ENCODE results near the gene TMEM94.

Gene TMEM94

DNA sequence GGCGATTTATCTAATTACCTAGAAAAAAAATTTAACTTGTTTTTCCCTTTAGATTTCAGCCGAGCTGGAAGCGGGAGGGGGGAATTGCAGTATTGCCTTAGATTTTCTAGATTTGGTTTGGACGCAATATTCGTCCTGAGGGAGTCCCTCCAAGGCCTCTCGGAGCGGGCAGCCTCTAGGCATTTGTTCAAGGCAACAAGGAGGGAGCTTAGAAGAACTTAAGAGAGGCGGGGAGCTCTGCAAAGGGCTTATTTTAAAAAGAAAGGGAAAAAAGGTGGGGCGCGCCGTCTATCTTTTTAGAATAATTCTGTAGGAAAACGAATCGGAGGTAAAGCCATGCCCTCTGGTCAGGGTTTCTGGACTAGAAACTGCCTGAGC, 407 bp upstream of the TMEM94 start:
- Histone ChIP-seq H3K9me3 (ENCODE audit: low read length) (no peaks in the 10 kb centered on the region), H2AFZ (ENCODE audit: low read depth, low read length) (peak overlapping the region; percentile 80), H3K27me3 (ENCODE audit: insufficient read depth, low read length) (no peaks in the 10 kb centered on the region), H3K36me3 (ENCODE audit: insufficient read depth, low read length) (no peaks in the 10 kb centered on the region), H3K4me3 (ENCODE audit: low read length) (peak overlapping the region; percentile 86), H3K4me1 (ENCODE audit: insufficient read depth, low read length) (peaks cover 13% of the 10 kb centered on the region)

DNA sequence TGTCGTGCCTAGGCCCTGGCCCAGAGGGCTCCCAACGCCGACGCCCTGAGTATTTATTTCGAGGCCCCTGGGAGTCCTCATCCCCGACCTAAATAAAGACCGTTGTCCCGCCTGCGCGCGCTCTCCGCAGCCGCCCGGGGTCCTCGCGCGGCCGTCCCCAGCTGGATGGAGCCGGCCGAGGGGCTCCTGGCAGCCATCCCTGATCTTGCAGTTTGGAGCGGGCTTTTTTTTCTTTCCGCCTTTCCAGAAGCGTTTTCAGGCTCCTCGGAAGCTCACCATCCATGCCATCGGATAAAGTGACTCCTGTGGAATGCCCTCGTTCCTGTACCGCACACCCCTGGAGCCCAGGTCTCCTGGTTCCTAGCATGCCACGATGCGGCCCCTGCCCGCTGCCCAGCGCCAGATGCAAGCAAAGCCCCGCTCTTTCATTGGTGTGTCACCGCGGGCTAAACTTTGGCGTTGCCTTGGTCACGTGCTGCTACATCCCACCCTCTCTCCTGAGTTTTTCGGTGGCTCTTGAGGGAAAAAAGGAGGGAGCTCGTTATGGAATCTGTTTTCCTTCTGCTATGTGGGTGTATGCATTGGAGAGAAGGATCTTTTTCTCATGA, 716 bp downstream of the TMEM94 start:
- H3K4me3 ChIP-seq (ENCODE audit: low read length) = peak overlapping the region; percentile 86
- no peaks in the 10 kb centered on the region for H3K9me3 ChIP-seq (ENCODE audit: low read length)

DNA sequence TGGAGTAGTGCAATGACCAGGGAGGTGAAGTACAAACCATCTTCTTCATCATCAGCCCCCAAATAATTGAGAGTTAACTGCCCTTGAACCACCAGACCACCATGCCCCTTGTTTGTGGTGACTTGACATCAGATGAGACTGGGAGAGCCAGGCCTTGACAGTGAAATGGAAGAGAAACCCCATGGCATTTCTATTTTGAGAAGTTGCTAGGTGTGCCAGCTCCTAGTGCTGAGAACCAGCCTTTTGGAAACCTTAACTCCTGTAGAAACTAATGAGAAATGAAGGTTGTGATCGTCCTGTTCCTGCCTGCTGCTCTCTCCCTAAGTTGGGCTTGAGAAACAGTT, 2.8 kb downstream of the TMEM94 start:
- Histone ChIP-seq H2AFZ (ENCODE audit: low read depth, low read length) (no peak overlapping the region), H3K36me3 (ENCODE audit: insufficient read depth, low read length) (peaks cover 2% of the 10 kb centered on the region), H3K27me3 (ENCODE audit: insufficient read depth, low read length) (no peaks in the 10 kb centered on the region), H3K9me3 (ENCODE audit: low read length) (no peaks in the 10 kb centered on the region), H3K4me3 (ENCODE audit: low read length) (no peak overlapping the region), H3K4me1 (ENCODE audit: insufficient read depth, low read length) (peaks cover 13% of the 10 kb centered on the region)

More for the DNA sequence above, 716 bp downstream of the TMEM94 start:
- H3K4me1 ChIP-seq (ENCODE audit: insufficient read depth, low read length) = peaks cover 13% of the 10 kb centered on the region
- H2AFZ ChIP-seq (ENCODE audit: low read depth, low read length) = peak overlapping the region; percentile 6
- no peaks in the 10 kb centered on the region for H3K36me3 ChIP-seq (ENCODE audit: insufficient read depth, low read length)
- no peaks in the 10 kb centered on the region for H3K27me3 ChIP-seq (ENCODE audit: insufficient read depth, low read length)

DNA sequence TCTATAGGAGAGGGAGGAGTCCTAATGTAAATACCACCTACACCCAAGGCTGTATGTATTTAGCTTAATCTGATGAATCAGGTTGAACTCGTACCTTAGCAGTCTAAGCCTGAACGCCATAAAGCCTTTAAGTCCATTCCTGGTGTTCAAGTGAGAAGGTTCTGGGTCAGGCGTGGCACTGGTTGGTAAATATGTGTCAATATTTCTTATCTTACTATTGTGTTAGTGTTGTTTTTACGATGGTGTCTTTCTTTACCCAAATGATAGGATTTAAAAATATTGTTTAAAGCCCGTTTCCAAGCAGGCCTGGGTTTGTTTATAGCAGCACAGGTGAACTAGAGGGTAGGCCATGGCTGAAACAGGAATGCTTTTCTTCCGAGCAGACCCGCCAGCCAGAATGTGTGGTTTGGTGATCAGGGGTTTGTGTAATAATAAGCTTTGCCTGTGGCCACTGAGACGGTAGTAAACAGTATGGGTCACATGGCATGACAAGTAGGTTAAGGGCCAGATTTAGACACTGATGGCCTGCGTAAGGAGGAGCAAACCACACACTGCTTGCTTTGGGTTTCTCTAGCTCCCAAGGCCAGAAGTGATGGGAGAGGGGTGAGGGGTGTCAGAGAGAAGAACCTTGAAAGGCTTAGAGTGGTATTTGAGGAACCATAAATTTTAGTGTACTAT, 3.3 kb downstream of the TMEM94 start:
- Histone ChIP-seq H3K9me3 (ENCODE audit: low read length) (no peaks in the 10 kb centered on the region), H3K4me3 (ENCODE audit: low read length) (no peak overlapping the region), H3K36me3 (ENCODE audit: insufficient read depth, low read length) (peaks cover 2% of the 10 kb centered on the region), H2AFZ (ENCODE audit: low read depth, low read length) (no peak overlapping the region), H3K27me3 (ENCODE audit: insufficient read depth, low read length) (no peaks in the 10 kb centered on the region), H3K4me1 (ENCODE audit: insufficient read depth, low read length) (peaks cover 13% of the 10 kb centered on the region)

DNA sequence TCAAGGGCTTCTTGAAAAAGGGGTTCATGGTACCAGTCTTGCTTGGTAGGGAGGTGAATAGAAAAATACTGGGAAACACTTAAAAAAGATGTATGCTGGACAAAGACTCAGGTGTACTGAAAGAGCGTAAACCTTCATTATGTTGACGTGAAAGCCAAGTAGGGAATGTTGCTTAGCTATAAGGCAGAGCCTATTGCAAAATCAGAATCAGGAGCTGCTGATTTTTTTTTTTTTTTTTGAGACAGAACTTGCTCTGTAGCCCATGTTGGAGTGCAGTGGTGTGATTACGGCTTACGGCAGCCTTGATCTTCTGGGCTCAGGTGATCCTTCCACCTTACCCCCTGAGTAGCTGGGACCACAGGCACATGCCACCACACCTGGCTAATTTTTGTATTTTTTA, 3.9 kb downstream of the TMEM94 start:
- no peak overlapping the region for H2AFZ ChIP-seq (ENCODE audit: low read depth, low read length)
- H3K36me3 ChIP-seq (ENCODE audit: insufficient read depth, low read length) = peaks cover 2% of the 10 kb centered on the region
- no peaks in the 10 kb centered on the region for H3K9me3 ChIP-seq (ENCODE audit: low read length)
- H3K27me3 ChIP-seq (ENCODE audit: insufficient read depth, low read length) = no peaks in the 10 kb centered on the region
- H3K4me1 ChIP-seq (ENCODE audit: insufficient read depth, low read length) = peaks cover 13% of the 10 kb centered on the region
- no peak overlapping the region for H3K4me3 ChIP-seq (ENCODE audit: low read length)

DNA sequence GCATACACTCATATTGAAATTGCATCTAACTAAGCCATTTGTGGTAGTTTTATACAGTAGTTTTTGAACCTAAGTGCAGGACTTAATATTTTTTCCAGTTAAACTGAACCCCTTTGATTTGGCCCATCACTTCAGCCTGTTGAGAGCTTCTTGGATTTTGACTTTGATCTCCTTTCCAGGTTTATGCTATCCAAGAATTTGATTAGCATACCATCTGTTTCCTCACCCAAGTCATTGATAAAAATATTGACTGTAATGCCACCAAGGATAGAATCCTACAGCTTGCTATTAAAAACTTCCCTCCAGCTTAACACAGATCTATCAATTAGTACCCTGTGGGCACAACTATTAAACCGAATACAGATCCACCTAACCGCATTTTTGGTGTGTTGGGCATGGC, 7.2 kb downstream of the TMEM94 start:
- H3K4me1 ChIP-seq (ENCODE audit: insufficient read depth, low read length) = no peaks in the 10 kb centered on the region
- H2AFZ ChIP-seq (ENCODE audit: low read depth, low read length) = no peak overlapping the region
- no peak overlapping the region for H3K4me3 ChIP-seq (ENCODE audit: low read length)
- no peaks in the 10 kb centered on the region for H3K27me3 ChIP-seq (ENCODE audit: insufficient read depth, low read length)
- peaks cover 2% of the 10 kb centered on the region for H3K36me3 ChIP-seq (ENCODE audit: insufficient read depth, low read length)
- no peaks in the 10 kb centered on the region for H3K9me3 ChIP-seq (ENCODE audit: low read length)

DNA sequence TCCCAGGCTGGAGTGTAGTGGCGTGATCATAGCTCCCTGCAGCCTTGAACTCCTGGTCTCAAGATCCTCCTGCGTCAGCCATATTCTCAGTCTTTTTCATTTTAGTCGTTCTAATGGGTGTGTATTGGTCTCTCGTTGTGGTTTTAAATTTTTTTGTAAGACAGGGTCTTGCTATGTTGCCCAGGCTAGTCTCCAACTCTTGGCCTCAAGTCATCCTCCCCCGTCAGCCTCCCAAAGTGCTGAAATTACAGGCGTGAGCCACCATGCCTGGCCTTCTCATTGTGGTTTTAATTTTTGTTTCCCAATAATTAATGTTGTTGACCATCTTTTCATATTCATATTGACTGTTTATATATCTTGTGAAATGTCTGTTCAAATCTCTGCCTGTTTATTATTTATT, 8.6 kb downstream of the TMEM94 start:
- H3K27me3 ChIP-seq (ENCODE audit: insufficient read depth, low read length) = no peaks in the 10 kb centered on the region
- no peak overlapping the region for H2AFZ ChIP-seq (ENCODE audit: low read depth, low read length)
- H3K4me1 ChIP-seq (ENCODE audit: insufficient read depth, low read length) = no peaks in the 10 kb centered on the region
- H3K4me3 ChIP-seq (ENCODE audit: low read length) = no peak overlapping the region
- H3K36me3 ChIP-seq (ENCODE audit: insufficient read depth, low read length) = peaks cover 4% of the 10 kb centered on the region
- no peaks in the 10 kb centered on the region for H3K9me3 ChIP-seq (ENCODE audit: low read length)

DNA sequence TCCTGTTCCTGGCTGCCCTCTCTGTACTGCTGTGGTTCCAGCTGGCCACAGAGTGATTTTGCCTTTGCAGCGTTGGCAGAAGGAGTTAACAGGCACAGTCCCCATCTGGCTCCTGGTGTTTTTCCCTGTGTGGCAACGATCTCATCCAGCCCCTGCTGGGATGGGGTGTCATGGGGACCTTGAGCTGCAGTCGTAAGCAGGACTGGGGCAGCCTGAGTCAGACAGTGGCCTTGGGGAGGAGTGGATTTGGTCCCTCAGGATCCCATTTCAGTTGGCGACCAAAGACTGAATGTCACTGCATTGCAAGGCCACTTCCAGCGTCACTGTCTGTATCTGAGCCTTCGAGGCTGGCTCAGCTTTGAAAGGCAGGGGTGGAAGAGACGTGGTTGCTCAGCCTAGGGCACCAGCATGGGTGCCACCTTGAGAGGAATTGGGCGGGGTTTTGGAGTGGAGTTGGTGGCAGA, 11.9 kb downstream of the TMEM94 start:
- peaks cover 20% of the 10 kb centered on the region for H3K36me3 ChIP-seq (ENCODE audit: insufficient read depth, low read length)
- no peak overlapping the region for H2AFZ ChIP-seq (ENCODE audit: low read depth, low read length)
- H3K4me3 ChIP-seq (ENCODE audit: low read length) = no peak overlapping the region
- no peaks in the 10 kb centered on the region for H3K9me3 ChIP-seq (ENCODE audit: low read length)
- H3K4me1 ChIP-seq (ENCODE audit: insufficient read depth, low read length) = no peaks in the 10 kb centered on the region
- H3K27me3 ChIP-seq (ENCODE audit: insufficient read depth, low read length) = no peaks in the 10 kb centered on the region

DNA sequence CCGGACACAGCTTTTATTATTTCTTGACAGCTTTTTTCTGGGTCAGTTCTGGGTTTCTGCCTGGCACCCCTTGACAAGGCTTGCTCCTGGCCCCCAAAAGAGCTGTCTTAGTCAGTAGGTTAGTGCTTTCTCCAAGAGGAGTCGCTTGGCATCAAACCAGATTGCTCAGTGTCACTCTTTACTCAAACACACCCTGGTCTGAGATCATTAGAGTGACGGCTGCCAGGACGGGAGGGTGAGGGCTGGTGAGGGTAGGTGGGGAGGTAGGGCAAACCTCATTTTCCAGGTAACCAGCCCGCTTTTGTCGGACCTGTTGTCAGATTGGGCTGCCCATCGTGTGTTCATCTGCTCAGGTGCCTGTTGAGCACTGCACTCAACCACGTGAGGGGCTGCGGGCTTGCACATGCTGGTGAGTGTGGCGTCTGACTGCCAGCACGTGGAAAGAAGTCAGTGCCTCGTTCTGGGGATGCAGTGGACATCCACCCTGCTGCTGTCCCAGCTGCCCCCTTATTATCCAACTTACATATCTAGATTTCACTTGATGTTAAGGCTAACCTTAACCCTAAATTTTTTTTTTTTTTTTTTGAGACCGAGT, 12.4 kb downstream of the TMEM94 start:
- Histone ChIP-seq H3K27me3 (ENCODE audit: insufficient read depth, low read length) (no peaks in the 10 kb centered on the region), H2AFZ (ENCODE audit: low read depth, low read length) (no peak overlapping the region), H3K4me1 (ENCODE audit: insufficient read depth, low read length) (no peaks in the 10 kb centered on the region), H3K36me3 (ENCODE audit: insufficient read depth, low read length) (peaks cover 23% of the 10 kb centered on the region), H3K9me3 (ENCODE audit: low read length) (no peaks in the 10 kb centered on the region), H3K4me3 (ENCODE audit: low read length) (no peak overlapping the region)

DNA sequence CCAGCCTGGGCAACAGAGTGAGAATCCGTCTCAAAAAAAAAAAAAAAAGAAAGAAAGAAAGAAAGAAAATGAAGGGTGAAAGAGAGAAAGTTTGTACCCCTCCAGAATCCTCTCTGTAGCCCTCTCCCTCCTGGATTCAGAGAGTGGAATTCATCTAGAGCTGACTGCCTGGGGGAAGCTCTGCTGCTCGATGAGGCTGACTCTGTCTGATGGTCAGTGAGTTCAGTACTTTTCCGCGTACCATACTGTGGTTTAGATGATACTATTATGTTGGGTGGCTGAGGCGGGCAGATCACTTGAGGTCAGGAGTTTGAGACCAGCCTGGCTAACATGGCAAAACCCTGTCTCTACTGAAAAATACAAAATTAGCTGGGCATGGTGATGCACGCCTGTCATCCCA, 14.8 kb downstream of the TMEM94 start:
- H3K36me3 ChIP-seq (ENCODE audit: insufficient read depth, low read length) = peaks cover 23% of the 10 kb centered on the region
- H3K27me3 ChIP-seq (ENCODE audit: insufficient read depth, low read length) = no peaks in the 10 kb centered on the region
- no peak overlapping the region for H3K4me3 ChIP-seq (ENCODE audit: low read length)
- H3K9me3 ChIP-seq (ENCODE audit: low read length) = no peaks in the 10 kb centered on the region
- H3K4me1 ChIP-seq (ENCODE audit: insufficient read depth, low read length) = peaks cover 19% of the 10 kb centered on the region
- no peak overlapping the region for H2AFZ ChIP-seq (ENCODE audit: low read depth, low read length)

DNA sequence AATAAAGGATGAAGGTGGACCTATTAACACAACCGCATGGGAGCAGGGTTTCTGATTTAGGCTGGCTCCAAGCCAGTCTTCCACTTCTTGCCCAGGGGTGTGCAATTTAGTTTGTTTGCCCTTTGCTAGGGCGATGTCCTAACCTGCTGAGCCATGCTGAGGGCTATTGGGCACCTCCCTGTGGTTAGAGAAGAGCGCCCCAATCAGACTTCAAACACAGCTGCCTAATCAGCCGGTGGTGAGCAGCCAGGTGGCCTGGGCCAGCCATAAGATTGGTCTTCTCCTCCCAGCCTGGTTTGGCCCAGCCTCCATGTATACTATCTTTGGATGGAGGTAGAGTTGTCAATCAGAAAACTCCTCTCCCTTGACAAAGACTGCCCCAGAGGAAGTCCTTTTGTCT, 15.7 kb downstream of the TMEM94 start:
- Histone ChIP-seq H2AFZ (ENCODE audit: low read depth, low read length) (no peak overlapping the region), H3K9me3 (ENCODE audit: low read length) (no peaks in the 10 kb centered on the region), H3K4me1 (ENCODE audit: insufficient read depth, low read length) (peaks cover 28% of the 10 kb centered on the region), H3K27me3 (ENCODE audit: insufficient read depth, low read length) (no peaks in the 10 kb centered on the region), H3K4me3 (ENCODE audit: low read length) (no peak overlapping the region), H3K36me3 (ENCODE audit: insufficient read depth, low read length) (peaks cover 23% of the 10 kb centered on the region)

DNA sequence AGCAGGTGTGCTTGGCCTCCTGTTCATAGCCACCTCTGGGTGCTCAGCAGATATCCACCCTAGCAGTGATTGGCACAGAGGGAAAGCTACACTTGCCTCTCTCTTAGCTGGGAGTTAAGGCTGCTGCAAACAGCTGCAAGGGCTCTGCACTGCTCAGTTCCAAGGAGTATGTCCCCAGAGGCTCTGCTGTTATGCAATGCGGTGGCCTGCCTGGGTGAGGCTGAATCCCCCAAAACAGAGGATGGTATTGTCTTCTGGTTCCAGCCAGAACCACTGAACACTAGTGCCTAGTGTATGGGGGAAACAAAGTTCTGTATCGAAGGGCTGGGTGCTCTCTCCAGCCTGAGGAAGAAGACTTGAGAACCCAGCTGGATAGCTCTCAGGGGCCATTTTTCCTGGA, 16.8 kb downstream of the TMEM94 start:
- no peak overlapping the region for H3K4me3 ChIP-seq (ENCODE audit: low read length)
- H2AFZ ChIP-seq (ENCODE audit: low read depth, low read length) = no peak overlapping the region
- H3K9me3 ChIP-seq (ENCODE audit: low read length) = no peaks in the 10 kb centered on the region
- H3K4me1 ChIP-seq (ENCODE audit: insufficient read depth, low read length) = peaks cover 32% of the 10 kb centered on the region
- H3K27me3 ChIP-seq (ENCODE audit: insufficient read depth, low read length) = no peaks in the 10 kb centered on the region
- H3K36me3 ChIP-seq (ENCODE audit: insufficient read depth, low read length) = peaks cover 26% of the 10 kb centered on the region

DNA sequence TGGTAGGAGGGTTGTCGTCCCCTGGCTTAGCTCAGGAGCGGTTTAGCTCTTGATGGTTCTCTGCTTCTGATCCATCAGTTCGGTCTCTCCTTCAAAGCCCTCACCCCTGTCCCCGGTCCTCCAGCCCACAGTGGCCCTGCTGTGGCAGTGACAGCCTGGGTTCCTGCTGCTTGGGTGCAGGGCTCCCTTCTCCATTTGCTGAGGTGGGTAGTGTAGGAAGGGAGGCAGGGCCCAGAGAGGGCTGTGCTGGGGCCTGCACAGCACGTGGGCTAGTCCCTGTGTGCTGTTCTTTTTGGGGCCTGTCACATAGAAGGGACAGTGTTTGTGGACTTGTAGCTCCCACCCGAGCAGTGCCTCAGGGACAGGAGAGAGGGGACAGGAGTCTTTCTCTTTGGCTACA, 18.3 kb downstream of the TMEM94 start:
- H2AFZ ChIP-seq (ENCODE audit: low read depth, low read length) = no peak overlapping the region

More for the DNA sequence above, 18.3 kb downstream of the TMEM94 start:
- Histone ChIP-seq H3K36me3 (ENCODE audit: insufficient read depth, low read length) (peaks cover 25% of the 10 kb centered on the region), H3K4me3 (ENCODE audit: low read length) (no peak overlapping the region), H3K4me1 (ENCODE audit: insufficient read depth, low read length) (peaks cover 38% of the 10 kb centered on the region), H3K27me3 (ENCODE audit: insufficient read depth, low read length) (no peaks in the 10 kb centered on the region), H3K9me3 (ENCODE audit: low read length) (no peaks in the 10 kb centered on the region)

Measured in neuron (in vitro differentiated cells).